OCI-LY7 (cell line): ENCODE data around the gene ZFHX3.

Experiments used
- CTCF ChIP-seq: fragments of 200-600 bp; sonication (generic); conservative IDR thresholded peaks from 2 replicates; pipeline ENCODE4 v1.5.1; 2014; ENCODE audit warnings: mild to moderate bottlenecking, antibody characterized with exemption, low read length, moderate library complexity, mixed read lengths
- EZH2phosphoT487 ChIP-seq: fragments of 200-600 bp; sonication (generic); IDR thresholded peaks from 2 replicates; pipeline ENCODE4 v1.6.1; 2018; ENCODE audit warnings: low read depth, borderline replicate concordance, mild to moderate bottlenecking, mixed run types, antibody characterized with exemption, low read length, moderate library complexity, mixed read lengths

GRCh38 chr16:72836181-72836580, 211.7 kb downstream of the ZFHX3 start:
- TF ChIP-seq CTCF (no peak), EZH2phosphoT487 (no peak)
